GM18867 (cell line): ENCODE measurements around the gene ZNF655.
"Not testable (repeated sequence)": the region's sequence is repeated elsewhere in the genome, so short reads cannot be mapped to it uniquely, and the experiment has no call there.

Experiments used
- ATAC-seq: cut with Tn5 transposase; IDR thresholded peaks from one replicate; pipeline ENCODE4 v1.9.1; 2021; ENCODE audit warnings: mild to moderate bottlenecking, moderate library complexity; ENCODE audit not compliant: unreplicated experiment

The ZNF655 gene

DNA sequence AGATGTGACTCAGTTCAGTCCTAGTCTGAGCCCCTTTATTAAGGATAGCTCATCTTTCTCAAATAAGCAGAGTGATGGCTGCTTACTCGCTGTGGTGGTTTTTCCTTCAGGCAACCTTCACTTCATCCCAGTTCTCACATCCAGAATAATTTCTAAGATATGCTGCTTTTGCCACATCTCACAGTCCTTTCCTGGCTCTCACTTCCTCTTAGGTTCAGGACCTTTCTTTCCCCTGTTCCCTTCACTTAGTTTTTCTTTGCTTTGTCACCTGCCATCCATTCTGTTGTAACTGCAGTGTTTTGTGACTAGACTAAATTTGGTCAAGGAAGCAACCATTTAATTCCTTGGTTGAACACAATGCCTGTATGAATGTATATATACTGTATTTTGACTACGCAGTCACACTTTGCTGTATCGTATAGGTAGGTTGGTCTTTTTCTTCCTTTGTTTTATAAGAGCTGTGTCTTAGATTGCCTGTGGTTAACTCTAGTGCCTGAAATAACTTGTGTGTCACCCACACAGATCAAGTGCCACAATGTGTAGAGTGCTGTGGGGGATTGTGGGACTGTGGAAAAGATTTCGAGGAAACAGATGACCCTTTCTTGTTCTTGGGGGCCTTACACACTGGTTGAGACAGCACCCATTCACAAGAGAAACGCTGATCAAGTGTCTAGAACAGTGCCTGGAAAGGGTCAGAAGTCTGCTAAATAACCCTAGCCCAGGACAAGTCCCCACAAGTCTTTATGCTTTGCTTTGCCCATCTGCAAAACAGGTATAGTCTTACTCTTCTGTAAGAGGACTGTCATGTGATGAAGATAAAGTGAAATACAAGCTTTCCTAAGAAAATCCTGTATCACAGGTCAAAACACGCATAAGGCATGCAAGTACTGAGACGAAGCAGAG is 2.6 kb downstream of the ZNF655 start:
- ATAC-seq = no peak

DNA sequence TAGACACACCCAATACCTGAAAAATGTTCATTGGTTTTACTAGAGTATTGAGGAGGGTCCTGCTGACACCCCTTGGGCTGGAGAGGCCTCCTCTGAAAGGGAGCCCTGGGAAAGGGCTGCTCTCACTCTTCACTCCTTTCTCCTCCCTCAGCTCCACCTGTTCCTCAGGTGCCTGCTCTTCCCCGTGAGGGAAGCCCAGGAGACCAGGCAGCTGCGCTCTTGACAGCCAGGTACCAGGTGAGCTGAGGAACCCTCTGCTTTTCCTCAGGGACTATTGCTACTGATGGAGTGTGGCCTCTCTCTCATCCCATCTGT is 3.3 kb downstream of the ZNF655 start:
- no peak for ATAC-seq

DNA sequence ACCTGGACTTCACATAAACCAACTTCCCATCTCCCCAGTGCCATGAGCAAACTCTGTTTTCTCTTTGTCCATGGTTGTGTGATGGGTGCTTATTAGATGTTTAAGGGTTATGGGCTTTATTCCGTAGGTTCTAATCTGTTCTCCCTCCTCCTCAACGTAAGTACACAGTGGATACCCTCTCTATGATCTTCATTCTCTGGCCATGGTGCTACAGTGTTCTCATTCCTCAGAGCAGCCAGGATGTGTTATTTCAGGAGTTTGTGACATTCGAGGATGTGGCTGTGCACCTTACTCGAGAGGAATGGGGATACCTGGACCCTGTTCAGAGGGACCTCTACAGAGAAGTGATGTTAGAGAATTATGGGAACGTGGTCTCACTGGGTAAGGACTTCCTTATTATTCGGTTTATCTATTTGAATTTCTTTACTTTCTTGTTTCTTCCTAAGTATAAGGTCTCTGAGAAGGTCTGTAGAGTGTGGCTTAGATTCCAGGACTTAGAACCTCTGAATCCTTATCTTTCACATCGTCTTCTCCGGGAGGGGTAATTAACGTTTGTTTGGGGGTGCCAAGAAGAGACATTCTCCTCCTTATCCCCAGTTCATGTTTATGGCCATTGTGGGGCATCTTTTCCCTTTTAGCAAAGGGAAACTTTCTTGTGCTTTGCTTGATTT is 3.8 kb downstream of the ZNF655 start:
- no peak for ATAC-seq

DNA sequence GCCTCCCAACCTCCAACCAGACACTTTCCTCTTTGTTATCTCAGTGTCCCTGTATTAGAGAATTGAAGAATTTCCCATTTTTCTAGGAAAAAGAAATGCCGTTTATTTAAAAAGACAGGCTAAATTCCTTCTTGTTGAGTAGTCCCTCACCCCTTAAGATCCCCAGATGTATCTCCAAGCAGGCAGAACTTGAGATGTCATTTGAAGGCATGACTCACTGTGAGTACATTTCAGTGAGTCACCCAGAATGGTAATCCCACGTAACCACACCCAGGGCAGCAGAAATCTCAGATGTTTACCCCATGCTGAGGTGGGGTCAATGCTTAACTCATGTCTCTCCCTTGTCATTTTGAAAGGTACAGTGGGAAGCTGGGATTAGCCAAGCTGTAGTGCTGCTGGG is 4.4 kb downstream of the ZNF655 start:
- no peak for ATAC-seq

DNA sequence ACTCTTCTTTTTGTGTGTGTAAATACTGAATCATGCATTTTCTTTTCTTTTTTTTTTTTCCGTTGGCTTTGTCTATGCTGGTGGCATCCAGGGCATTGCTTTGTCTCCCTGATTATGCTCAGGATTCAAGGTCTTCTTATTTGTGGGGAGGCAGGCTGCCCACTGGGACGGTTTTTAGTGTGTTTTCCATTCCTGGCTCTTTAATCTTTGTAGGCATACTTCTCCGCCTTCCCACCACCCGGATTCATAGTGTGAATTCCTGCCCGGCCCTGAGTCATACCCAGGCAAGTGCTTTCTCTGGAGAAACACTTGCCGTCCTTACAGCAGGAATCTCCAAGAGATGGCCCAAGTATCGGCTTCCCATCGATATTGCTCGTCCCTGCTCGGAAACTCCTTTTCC is 5.2 kb downstream of the ZNF655 start:
- no peak for ATAC-seq

DNA sequence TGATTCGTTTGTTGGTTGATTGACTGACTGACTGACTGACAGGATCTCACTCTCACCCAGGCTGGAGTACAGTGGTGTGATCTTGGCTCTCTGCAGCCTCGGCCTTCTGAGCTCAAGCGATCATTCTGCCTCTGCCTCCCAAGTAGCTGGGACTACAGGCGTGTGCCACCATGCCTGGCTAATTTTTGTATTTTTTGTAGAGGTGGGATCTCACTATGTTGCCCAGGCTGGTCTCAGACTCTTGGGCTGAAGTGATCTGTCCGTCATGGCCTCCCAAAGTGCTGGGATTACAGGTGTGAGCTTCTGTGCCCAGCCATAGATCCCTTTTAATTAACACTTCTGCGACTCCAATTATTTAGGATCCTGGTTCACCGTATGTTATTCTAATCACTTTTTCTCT is 10.3 kb downstream of the ZNF655 start:
- not testable (repeated sequence) for ATAC-seq

DNA sequence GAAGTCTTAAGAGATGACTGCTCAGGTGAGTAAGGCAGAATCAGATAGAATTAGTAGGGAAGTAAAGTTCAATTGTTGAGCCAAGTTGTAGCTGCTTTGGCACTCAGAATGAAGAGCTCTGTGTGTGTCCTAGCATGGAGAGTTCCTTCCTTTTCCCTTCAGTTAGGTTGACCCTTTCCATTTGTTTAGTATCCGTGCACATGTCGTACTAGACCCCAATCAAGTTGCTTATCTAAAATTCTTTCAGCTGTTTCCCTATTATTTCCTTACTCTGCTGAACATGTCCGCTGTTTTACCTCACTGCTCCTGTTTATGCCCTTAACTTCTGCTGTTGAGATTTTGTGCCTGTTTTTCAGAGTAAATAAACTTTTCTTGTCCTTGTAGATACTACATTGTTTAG is 13.3 kb downstream of the ZNF655 start:
- no peak for ATAC-seq

DNA sequence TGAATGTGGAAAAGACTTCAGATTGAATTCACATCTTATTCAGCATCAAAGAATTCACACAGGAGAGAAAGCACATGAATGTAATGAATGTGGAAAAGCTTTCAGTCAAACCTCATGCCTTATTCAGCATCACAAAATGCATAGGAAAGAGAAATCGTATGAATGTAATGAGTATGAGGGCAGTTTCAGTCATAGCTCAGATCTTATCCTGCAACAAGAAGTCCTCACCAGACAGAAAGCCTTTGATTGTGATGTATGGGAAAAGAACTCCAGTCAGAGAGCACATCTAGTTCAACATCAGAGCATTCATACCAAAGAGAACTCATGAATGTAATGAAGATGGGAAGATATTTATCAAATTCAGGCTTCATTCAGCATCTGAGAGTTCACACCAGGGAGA is 14.8 kb downstream of the ZNF655 start:
- ATAC-seq = no peak

DNA sequence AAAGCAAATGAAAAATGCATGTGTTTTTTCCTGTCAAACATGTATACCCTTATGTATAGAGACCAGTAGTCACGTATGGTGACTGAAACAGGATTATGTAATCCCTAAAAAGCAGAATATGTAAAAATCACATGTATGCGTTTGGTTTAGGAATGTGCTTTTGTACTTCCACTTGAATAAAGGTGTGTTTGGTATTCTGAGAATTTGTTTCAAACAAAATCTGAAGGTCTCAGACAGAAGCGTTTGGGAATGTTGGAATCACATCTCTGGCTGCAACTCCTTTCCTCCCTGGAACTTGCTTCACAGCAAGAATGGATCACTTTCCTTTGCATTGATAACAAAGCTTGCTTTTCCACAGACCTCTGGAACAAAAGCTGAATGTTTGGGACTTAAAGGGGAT is 17.8 kb downstream of the ZNF655 start:
- no peak for ATAC-seq

DNA sequence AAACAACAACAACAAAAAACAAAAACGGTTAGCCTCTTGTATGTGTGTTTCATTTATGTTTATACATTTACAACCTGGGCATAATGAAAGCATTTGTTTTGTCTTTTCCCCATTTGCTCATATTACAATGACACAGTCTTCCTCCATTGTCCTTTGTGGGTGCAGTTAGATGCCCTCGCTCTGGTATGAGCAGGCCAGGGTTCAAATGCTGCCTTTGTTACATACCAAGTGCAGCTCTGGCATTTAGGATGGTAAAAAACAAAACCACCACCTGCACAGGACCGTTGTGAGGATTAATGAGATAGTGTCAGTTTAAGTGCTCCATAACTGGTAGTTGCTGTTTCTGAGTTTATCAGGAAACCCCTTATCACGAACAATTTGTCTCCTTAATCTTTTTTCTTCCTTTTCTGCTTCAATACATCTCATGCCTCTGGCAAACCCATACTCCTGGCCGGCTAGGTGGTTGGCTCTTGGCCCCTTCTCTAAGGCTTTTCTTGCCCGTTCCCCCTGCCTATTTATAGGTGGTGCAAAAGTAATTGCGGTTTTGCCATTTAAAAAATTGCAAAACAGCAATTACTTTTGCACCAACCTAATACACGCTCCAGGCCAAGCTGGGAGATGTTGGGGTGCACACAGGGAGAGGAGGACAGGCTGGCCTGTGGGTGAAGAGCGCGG is 21.0 kb downstream of the ZNF655 start:
- no peak for ATAC-seq

DNA sequence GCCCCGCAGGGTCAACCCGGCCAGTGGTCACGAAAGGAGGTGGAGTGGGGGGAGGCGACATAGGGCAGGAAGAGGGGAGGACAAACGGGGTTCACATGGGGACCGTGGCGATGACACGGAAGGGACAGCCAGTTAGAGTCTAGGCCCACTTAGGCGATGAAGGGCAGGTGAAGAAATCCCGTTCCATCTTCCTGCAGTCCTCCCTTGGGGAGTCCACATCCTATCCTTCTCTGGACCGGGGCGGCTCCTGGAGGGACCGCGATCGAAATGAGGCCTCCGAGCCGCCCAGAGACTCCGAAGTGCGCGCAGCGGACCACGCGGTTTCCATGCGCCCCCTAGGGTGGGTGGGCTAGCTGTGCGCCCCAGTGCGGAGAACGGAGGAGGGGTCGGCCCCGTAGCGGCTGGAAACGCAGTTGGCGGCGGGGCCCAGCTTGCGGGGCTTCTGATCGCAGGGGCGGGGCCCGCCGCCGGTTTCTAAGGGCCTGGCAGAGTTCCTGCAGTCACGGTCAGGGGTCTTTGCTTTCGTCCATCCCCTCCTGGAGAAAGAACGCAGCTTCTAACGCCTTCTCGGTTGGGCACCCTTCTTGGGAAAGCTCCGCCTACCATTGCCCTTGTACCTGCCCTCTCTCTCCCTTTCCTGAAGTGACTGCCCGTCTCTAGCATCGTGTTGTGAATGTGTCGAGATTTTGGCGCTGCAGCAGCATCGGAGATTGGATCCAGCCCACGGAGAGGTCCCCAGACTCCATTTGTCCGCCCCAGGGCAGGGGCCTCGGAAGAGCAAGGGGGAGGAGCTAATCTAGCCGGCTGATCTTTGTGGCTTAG is 21.7 kb downstream of the ZNF655 start:
- no peak for ATAC-seq

DNA sequence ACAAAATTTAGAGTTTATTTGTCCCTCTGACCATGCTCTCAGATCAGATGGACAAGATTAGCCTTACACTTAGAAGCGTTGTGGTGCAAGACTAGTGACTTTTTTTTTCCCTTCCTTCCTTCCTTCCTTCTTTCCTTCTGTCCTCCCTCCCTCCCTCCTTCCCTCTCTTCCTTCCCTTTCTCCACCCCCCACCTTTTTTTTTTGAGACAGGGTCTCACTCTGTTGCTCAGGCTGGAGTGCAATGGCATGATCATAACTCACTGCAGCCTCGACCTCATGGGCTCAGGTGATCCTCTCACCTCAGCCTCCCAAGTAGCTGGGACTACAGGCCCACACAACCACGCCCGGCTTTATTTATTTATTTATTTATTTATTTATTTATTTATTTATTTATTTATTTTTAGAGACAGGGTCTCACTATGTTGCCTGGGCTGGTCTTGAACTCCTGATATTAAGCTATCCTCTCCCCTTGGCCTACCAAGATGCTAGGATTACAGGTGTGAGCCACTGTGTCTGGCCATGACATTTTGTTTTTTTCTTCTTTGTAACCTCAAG is 22.4 kb downstream of the ZNF655 start:
- ATAC-seq = not testable (repeated sequence)

DNA sequence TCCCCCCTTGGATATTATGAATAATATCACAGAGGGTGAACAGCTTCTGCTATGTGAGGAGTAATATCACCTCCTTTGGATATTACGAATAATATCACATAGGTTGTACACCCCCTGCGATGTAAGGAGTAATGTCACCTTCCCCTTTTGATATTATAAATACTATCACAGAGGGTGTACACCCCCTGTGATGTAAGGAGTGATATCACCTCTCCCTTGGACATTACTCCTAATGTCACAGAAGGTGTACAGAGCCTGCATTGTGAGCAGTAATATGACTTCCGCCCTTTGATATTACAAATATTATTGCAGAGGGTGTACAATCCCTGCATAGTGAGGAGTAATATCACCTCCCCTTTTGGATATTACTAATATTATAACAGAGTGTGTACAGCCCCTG is 30.4 kb downstream of the ZNF655 start:
- ATAC-seq = no peak

DNA sequence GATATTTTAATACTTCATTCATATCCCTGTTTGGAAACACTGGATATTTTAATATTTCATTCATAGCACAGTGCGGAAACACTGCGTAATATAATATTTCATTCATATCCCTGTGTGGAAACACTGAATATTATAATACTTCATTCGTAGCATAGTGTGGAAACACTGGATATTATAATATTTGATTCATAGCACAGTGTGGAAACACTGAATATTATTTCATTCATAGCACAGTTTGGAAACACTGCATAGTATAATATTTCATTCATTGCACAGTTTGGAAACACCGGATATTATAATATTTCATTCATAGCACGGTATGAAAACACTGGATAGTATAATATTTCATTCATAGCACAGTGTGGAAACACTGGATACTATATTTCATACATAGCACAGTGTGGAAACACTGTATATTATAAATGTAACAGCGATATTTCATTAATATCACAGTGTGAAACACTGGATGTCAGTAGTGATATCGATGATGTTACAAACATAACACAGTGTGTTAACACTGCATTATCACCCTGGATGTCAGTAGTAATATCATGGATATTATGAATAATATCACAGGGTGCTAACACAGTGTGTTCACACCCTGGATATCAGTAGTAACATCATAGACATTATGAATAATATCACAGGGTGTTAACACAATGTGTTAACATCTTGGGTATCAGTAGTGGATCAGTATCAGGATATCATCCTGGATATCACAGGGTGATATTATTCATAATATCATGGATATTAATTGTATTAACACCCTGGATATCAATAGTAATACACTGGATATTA is 36.7 kb downstream of the ZNF655 start:
- ATAC-seq = no peak

DNA sequence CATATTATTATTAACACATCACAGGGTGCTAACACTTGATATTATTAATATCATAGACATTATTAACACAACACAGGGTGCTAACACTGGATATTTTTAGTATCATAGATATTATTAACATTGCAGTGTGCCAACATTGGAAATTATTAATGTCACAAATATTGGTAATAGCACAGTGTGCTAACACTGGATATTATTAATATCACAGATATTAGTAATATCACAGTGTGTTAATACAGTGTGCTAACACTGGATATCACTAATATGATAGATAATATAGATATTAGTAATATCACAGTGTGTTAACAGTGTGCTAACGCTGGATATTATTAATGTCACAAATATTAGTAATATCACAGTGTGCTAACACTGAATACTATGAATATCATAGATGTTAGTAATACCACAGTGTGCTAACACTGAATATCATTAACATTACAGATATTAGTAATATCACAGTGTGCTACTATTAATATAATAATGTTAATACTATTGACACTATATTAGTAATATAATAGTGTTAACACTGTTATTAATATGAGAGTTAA is 38.0 kb downstream of the ZNF655 start:
- ATAC-seq = no peak

DNA sequence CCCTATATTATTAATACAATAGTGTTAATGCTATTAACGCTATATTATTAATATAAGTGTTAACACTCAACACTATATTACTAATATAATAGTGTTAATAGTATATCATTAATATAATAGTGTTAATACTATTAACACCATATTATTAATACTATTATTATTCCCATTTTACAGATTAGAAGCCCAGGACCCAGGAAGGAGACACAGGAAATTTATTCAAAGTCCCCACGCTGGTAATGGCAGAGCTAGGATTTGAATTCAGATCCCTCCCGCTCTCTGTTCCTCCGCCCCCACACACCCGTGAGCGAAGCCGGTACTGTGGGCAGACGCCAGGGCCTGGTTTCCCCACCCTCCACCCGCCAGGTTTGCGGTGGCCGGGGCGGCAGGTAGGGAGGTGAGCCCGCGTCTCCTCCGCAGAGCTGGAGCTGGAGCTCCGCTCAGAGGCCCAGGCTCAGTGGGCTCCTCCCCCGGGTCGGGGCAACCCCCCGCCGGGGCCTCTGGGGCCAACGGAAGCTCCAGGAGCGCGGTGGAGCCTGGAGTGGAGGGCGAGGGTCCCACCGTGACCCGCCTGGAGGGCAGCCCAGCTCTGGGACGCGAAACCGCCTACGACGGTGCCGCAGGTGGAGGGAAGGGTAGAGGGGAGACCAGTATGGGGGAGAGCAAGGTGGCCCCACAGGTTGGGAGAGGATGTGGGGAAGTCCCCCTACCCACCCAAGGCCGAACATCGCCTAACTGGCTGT is 39.5 kb downstream of the ZNF655 start, which contains the start of gene TMEM225B:
Gene TMEM225B, plus strand, starts transcription at position 506 of the 740 bp plus-strand sequence. CDS start 6,122 bp downstream, outside the sequence.
- no peak for ATAC-seq

DNA sequence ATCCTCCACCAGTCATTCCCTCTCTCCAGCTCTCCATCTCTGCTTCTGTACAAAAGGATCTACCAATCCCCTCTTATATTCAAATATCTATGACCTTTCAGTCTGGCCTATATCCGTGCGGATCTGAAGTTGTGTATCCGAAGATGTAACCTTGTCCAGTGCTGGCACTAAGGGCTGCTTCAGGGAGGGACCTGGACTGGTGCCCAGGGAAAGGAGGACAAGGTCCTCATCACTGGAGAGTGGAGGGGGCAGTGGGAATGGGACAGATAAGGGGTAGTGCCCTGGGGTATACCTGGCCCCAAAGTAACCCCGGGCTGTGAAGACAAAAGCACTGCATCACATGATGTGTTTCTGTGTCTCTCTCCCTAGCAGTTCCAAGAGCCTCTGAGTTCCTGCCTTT is 41.4 kb downstream of the ZNF655 start:
- ATAC-seq = no peak

DNA sequence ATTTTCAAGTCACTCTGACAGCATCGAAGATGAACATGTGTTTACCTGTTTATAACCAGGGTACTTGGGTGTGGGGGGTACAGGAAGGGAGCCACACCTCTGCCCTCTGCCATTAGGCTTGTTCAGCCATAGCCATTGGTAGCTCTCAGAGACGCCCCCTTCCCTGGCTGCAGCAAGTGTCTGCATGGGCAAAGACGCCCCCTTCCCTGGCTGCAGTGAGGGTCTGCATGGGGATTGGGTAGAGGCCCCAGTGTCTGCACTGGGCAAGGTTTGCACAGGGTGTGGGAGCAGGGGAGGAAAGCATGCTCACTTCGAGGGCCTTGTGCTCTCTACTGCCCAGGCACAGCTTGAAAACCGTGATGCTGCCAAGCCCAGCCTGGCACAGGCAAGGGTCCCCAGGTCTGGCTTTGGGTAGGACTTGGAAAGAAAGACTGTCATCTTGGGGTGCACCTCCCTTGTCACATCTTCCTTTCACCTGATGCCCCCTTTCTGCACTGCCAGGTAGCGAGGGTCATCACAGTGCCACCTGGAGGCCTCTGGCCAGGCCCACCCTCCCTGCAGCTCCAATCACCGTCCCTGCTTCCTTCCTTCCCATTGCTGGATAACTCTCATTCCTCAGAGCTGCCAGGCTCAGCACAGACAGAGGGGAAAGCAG is 43.3 kb downstream of the ZNF655 start:
- ATAC-seq = no peak
